GM18507 (cell line): ENCODE data around the gene PRDM5.
"Not testable (repeated sequence)": the region's sequence is repeated elsewhere in the genome, so short reads cannot be mapped to it uniquely, and the experiment has no call there.

Experiments
- DNase-seq: peaks from one replicate; pipeline ENCODE4 v3.0.0; 2011; ENCODE audit warnings: low read depth; ENCODE audit not compliant: insufficient read length; ENCODE audit errors: extremely low spot score
- FAIRE-seq: peaks from 2 replicates; lab custom pipeline; 2011; peaks lifted over from hg19 to GRCh38; lab: Jason Lieb, UNC

PRDM5 gene

DNA sequence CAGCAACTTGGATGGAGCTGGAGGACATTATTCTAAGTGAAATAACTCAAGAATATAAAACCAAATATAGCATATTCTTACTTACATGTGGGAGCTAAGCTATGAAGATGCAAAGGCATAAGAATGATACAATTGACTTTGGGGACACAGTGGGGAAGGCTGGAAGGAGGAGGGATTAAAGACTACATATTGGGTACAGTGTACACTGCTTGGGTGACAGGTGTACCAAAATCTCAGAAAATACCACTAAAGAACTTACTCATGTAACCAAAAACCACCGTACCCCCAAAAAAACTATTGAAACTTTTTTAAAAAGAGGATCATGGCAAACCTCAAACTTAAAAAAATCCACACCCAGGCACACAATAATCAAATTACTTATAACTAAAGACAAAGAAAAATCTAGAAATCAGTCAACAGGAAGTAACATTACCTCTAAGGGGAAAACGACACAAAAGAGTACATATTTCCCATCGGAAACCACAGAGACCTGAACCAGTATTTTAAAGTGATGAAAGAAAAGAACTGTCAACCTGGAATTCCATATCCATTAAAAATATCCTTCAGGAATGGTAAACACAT is 241.8 kb downstream of the PRDM5 start:
- DNase-seq (no peak), FAIRE-seq (no peak)

GRCh38 chr4:120673696-120674095 is 248.8 kb downstream of the PRDM5 start:
- DNase-seq (no peak), FAIRE-seq (no peak)

- FAIRE-seq = no peak
- no peak for DNase-seq
Observed at GRCh38 chr4:120672558-120673147, 249.9 kb downstream of the PRDM5 start.

GRCh38 chr4:120672076-120672475 is 250.4 kb downstream of the PRDM5 start:
- no peak for FAIRE-seq
- no peak for DNase-seq

- no peak for FAIRE-seq
- no peak for DNase-seq
Observed at GRCh38 chr4:120671538-120671937, 251.0 kb downstream of the PRDM5 start.

GRCh38 chr4:120667102-120667501 is 255.4 kb downstream of the PRDM5 start:
- FAIRE-seq (no peak), DNase-seq (no peak)

DNA sequence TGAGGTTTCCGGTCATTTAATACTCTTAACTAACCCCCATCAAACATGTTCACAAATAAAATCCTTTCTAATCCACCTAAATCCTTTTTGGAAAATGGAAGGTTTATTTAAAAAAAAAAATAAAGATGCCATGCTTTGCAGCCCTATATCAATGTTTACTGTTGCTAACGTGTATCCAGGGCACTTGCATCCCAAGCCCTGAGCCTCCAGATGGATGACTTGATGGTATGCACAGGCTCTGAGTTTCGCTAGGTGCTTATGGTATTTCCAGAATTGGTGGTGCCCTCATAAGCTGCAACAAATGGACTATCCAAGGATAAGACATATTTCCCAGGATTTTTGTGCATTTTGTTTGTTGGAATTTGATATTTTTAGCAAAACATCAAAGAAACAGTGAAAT is 257.7 kb downstream of the PRDM5 start:
- DNase-seq (no peak), FAIRE-seq (no peak)

- FAIRE-seq = no peak
Observed at GRCh38 chr4:120659616-120660170, 262.8 kb downstream of the PRDM5 start.

GRCh38 chr4:120658772-120659171 is 263.8 kb downstream of the PRDM5 start:
- DNase-seq = no peak
- no peak for FAIRE-seq

More at GRCh38 chr4:120659616-120660170, 262.8 kb downstream of the PRDM5 start:
- DNase-seq = no peak

- no peak for DNase-seq
- FAIRE-seq = no peak
Observed at GRCh38 chr4:120653804-120654573, 268.5 kb downstream of the PRDM5 start.

DNA sequence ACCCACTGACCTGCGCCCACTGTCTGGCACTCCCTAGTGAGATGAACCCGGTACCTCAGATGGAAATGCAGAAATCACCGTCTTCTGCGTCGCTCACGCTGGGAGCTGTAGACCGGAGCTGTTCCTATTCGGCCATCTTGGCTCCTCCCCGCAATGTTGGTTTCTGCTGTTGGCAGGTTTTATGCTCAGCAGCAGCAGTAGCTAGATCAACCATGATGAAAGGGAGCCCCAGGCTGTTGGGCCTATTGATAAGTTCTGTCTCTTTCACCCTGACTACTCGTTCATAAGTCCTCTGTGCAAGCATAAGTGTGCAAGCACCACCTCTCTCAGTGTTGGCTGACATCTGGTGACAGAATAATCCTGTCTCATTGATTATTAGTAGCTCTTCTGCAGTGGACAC is 274.2 kb downstream of the PRDM5 start:
- not testable (repeated sequence) for FAIRE-seq

More for the DNA sequence above, 274.2 kb downstream of the PRDM5 start:
- DNase-seq = not testable (repeated sequence)
